Neural progenitor cell (in vitro differentiated cells): ENCODE measurements around the gene MORC2.

Source experiments
- CTCF ChIP-seq: fragments of 200-600 bp; sonication (generic); IDR thresholded peaks from 2 replicates; pipeline ENCODE4 v1.5.1; 2017; ENCODE audit warnings: antibody characterized with exemption, mild to moderate bottlenecking
- EZH2 ChIP-seq: fragments of 200-600 bp; sonication (generic); IDR thresholded peaks from 2 replicates; pipeline ENCODE4 v1.6.1; 2017; ENCODE audit warnings: antibody characterized with exemption, mild to moderate bottlenecking, moderate library complexity

GRCh38 chr22:30889268-30889995 lies 79.1 kb downstream of the MORC2 start:
- TF ChIP-seq CTCF (no peak), EZH2 (no peak)
